Smooth muscle cell (in vitro differentiated cells): ENCODE measurements around the gene SYT13. TPM values are rescaled to one million over a fixed set of nuclear protein-coding genes. Genes with fewer than 3 reads are reported as not detected.

Experiments
- DNase-seq: peaks from one replicate; lab custom pipeline; 2025; ENCODE audit not compliant: unreplicated experiment; lab: John Stamatoyannopoulos, UW
- H2AFZ ChIP-seq: fragments of 200-600 bp; sonication (generic); 2 replicates; pipeline ENCODE4 v1.6.0; 2016; ENCODE audit warnings: antibody characterized with exemption, low read depth, mild to moderate bottlenecking
- H3F3A ChIP-seq: fragments of 200-600 bp; sonication (generic); 2 replicates; pipeline ENCODE4 v1.6.0; 2017; ENCODE audit warnings: antibody characterized with exemption, low read depth
- H3K27ac ChIP-seq: fragments of 200-600 bp; sonication (generic); 2 replicates; pipeline ENCODE4 v1.5.1; 2016; ENCODE audit warnings: low read depth, mild to moderate bottlenecking
- H3K27me3 ChIP-seq: fragments of 200-600 bp; sonication (generic); 2 replicates; pipeline ENCODE4 v1.6.1; 2016; ENCODE audit warnings: low read depth, mild to moderate bottlenecking
- H3K36me3 ChIP-seq: fragments of 200-600 bp; sonication (generic); 2 replicates; pipeline ENCODE4 v1.5.1; 2016; ENCODE audit warnings: low read depth
- H3K4me1 ChIP-seq: fragments of 200-600 bp; sonication (generic); 2 replicates; pipeline ENCODE4 v1.5.1; 2016; ENCODE audit warnings: low read depth
- H3K4me2 ChIP-seq: fragments of 200-600 bp; sonication (generic); 2 replicates; pipeline ENCODE4 v1.6.0; 2016; ENCODE audit warnings: mild to moderate bottlenecking
- H3K4me3 ChIP-seq: fragments of 200-600 bp; sonication (generic); 2 replicates; pipeline ENCODE4 v1.5.1; 2016; ENCODE audit warnings: mild to moderate bottlenecking
- H3K79me2 ChIP-seq: fragments of 200-600 bp; sonication (generic); 2 replicates; pipeline ENCODE4 v1.6.0; 2016; ENCODE audit warnings: low read depth, mild to moderate bottlenecking
- H3K9ac ChIP-seq: fragments of 200-600 bp; sonication (generic); 2 replicates; pipeline ENCODE4 v1.6.0; 2016; ENCODE audit warnings: low read depth
- H3K9me3 ChIP-seq: fragments of 200-600 bp; sonication (generic); replicated peaks from 2 replicates; pipeline ENCODE4 v1.5.1; 2016; ENCODE audit warnings: low read depth
- H4K20me1 ChIP-seq: fragments of 200-600 bp; sonication (generic); 2 replicates; pipeline ENCODE4 v1.6.0; 2016; ENCODE audit warnings: low read depth
- WGBS: methylation state at CpG from one replicate; pipeline ENCODE4 v1.1.7; 2016; ENCODE audit warnings: low lambda C conversion rate; 5-methylcytosine and 5-hydroxymethylcytosine counted together
- polyA plus RNA-seq: library from polyadenylated mRNA; unstranded; fragments of >200 nt; fragmentation: Nextera tagmentation; extraction: Ambion mirVana; gene quantifications from 2 replicates; pipeline ENCODE4 v1.2.1, GENCODE V29; 2016
- total RNA-seq: library from RNA; depleted of rRNA; stranded (reverse); fragments of >200 nt; gene quantifications from 2 replicates; pipeline ENCODE4 v1.2.3, GENCODE V29; 2014
- TF ChIP-seq, protein P1 (sequence below): fragments of 200-600 bp; sonication (generic); IDR thresholded peaks from 2 replicates; pipeline ENCODE4 v1.5.1; 2017; ENCODE audit warnings: borderline replicate concordance, mild to moderate bottlenecking, antibody characterized with exemption; ENCODE audit not compliant: insufficient read depth, poor library complexity, severe bottlenecking

SYT13 gene
- total and polyA plus RNA-seq, 2 experiments from 2014 or later: 0.47 to 1.3 TPM

DNA sequence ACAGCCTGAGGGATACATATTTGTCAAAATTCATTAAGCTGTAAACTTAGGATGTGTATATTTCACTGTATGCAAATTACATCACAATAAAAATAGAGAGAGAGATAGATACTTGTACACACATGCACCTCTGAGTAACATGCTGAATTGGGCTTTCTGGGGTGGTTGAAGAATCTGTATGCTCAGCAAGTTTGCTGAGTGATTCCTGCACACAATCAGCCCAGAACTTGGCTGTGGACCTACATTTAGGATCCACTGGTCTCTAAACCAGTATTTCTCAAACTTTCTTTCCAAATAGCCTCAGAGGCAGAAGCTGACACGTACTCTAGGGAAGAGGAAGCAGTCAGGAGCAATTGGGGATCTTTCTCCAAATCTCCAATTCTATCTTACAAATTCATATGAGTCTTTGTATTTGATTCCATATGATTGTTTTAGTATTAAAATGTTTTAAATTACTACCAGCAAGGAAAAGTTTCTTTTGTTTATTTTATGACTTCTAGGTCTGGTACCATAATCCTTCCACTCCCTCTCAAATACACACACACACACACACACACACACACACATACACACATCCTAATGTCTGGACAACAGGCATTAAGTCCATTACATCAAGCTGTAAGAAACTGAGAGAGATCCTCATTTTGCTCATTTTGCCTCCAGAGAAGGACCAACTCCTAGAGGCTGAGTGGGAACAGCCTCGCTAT is 20.0 kb downstream of the SYT13 start:
- H2AFZ ChIP-seq: no peak overlapping the region
- H3K4me1 ChIP-seq: no peaks in the 10 kb centered on the region
- H3K4me3 ChIP-seq: no peak overlapping the region
- H3K9me3 ChIP-seq: no peaks in the 10 kb centered on the region
- peaks cover 25% of the 10 kb centered on the region for H3K27me3 ChIP-seq
- H3K4me2 ChIP-seq: no peak overlapping the region
- no peaks in the 10 kb centered on the region for H3K79me2 ChIP-seq
- TF ChIP-seq, protein P1, sequence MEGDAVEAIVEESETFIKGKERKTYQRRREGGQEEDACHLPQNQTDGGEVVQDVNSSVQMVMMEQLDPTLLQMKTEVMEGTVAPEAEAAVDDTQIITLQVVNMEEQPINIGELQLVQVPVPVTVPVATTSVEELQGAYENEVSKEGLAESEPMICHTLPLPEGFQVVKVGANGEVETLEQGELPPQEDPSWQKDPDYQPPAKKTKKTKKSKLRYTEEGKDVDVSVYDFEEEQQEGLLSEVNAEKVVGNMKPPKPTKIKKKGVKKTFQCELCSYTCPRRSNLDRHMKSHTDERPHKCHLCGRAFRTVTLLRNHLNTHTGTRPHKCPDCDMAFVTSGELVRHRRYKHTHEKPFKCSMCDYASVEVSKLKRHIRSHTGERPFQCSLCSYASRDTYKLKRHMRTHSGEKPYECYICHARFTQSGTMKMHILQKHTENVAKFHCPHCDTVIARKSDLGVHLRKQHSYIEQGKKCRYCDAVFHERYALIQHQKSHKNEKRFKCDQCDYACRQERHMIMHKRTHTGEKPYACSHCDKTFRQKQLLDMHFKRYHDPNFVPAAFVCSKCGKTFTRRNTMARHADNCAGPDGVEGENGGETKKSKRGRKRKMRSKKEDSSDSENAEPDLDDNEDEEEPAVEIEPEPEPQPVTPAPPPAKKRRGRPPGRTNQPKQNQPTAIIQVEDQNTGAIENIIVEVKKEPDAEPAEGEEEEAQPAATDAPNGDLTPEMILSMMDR: no peak
- no peaks in the 10 kb centered on the region for H3K36me3 ChIP-seq
- no peak for DNase-seq
- no peaks in the 10 kb centered on the region for H3F3A ChIP-seq
- H3K27ac ChIP-seq: no peak overlapping the region
- H4K20me1 ChIP-seq: no peaks in the 10 kb centered on the region
- WGBS: 80% methylated on average over 2 of the region's 2 CpGs
- no peak overlapping the region for H3K9ac ChIP-seq

GRCh38 chr11:45264839-45265515 is 21.2 kb downstream of the SYT13 start:
- Histone ChIP-seq H3K36me3 (no peaks in the 10 kb centered on the region), H3K4me1 (no peaks in the 10 kb centered on the region), H3K4me2 (peak overlapping the region; percentile 68), H4K20me1 (no peaks in the 10 kb centered on the region), H2AFZ (peak overlapping the region; percentile 52), H3K4me3 (no peak overlapping the region), H3F3A (no peaks in the 10 kb centered on the region), H3K79me2 (no peaks in the 10 kb centered on the region), H3K9ac (peak overlapping the region; percentile 44), H3K27ac (peak overlapping the region; percentile 84), H3K27me3 (peaks cover 14% of the 10 kb centered on the region), H3K9me3 (no peaks in the 10 kb centered on the region)
- DNase-seq: no peak
- TF ChIP-seq, protein P1: no peak
- WGBS: 41% methylated on average over 11 of the region's 11 CpGs

DNA sequence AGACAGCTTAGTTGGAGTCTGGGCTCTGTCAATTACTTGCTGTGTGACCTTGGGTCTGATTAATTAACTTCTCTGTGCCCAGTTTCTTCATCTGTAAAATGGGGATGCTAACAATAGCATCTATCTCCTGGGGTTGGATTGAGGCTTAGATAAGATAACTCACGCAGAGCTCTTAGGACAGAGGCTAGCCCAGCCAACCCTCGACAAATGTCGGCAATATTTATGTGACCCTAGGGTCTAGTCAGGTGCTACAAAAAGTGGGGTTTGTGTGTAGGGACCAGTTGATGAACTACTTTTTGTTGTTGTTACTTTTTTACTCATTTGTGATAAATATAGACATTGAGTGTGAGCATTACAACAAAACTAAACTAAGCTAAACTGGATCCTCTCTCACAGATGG is 22.4 kb downstream of the SYT13 start:
- H3K4me1 ChIP-seq: no peaks in the 10 kb centered on the region
- no peaks in the 10 kb centered on the region for H3K36me3 ChIP-seq
- DNase-seq: no peak
- no peak overlapping the region for H3K4me3 ChIP-seq
- H2AFZ ChIP-seq: no peak overlapping the region
- H3K27me3 ChIP-seq: peaks cover 4% of the 10 kb centered on the region
- H3K4me2 ChIP-seq: no peak overlapping the region
- no peaks in the 10 kb centered on the region for H4K20me1 ChIP-seq
- WGBS: 96% methylated on average over 3 of the region's 3 CpGs
- TF ChIP-seq, protein P1: no peak
- no peaks in the 10 kb centered on the region for H3K79me2 ChIP-seq
- H3K27ac ChIP-seq: no peak overlapping the region
- H3K9me3 ChIP-seq: no peaks in the 10 kb centered on the region
- no peak overlapping the region for H3K9ac ChIP-seq
- H3F3A ChIP-seq: no peaks in the 10 kb centered on the region
